GM12891 (cell line): ENCODE results near the gene XPO4. TPM values are rescaled to one million over a fixed set of nuclear protein-coding genes. Genes with fewer than 3 reads are reported as not detected.
A peak's percentile ranks its signal among the peaks of the same experiment; 100 is the strongest.
"Not testable (repeated sequence)": the region's sequence is repeated elsewhere in the genome, so short reads cannot be mapped to it uniquely, and the experiment has no call there.

Experiments
- DNase-seq: peaks from one replicate; pipeline ENCODE4 v3.0.0; 2011; ENCODE audit warnings: low spot score; ENCODE audit not compliant: insufficient read length
- FAIRE-seq: peaks from 2 replicates; lab custom pipeline; 2011; peaks lifted over from hg19 to GRCh38; lab: Jason Lieb, UNC
- PAX5 ChIP-seq: IDR thresholded peaks from 2 replicates; pipeline ENCODE4 v1.6.1; 2011; ENCODE audit warnings: low read length, moderate library complexity, mild to moderate bottlenecking; ENCODE audit not compliant: insufficient read depth, severe bottlenecking
- POLR2A ChIP-seq: IDR thresholded peaks from 2 replicates; pipeline ENCODE4 v1.6.1; 2011; ENCODE audit warnings: low read depth, low read length, control low read depth
- POLR2AphosphoS5 ChIP-seq: IDR thresholded peaks from 2 replicates; pipeline ENCODE4 v1.6.1; 2011; ENCODE audit warnings: low read depth, low read length, control low read depth
- POU2F2 ChIP-seq: IDR thresholded peaks from 2 replicates; pipeline ENCODE4 v1.6.1; 2011; ENCODE audit warnings: low read depth, mild to moderate bottlenecking, control low read depth, low read length, moderate library complexity
- SPI1 ChIP-seq: IDR thresholded peaks from 2 replicates; pipeline ENCODE4 v1.6.1; 2011; ENCODE audit warnings: low read depth, low read length, control low read depth
- TAF1 ChIP-seq: IDR thresholded peaks from 2 replicates; pipeline ENCODE4 v1.6.1; 2011; ENCODE audit warnings: low read depth, low read length, control low read depth
- polyA plus RNA-seq: library from polyadenylated mRNA; unstranded; fragments of >200 nt; gene quantifications from one replicate; pipeline ENCODE4 v1.2.1, GENCODE V29; 2012; ENCODE audit warnings: low read depth, missing spikeins, inconsistent platforms; ENCODE audit not compliant: missing spikeins

Gene XPO4
- polyA plus RNA-seq, result 5.7 TPM

DNA sequence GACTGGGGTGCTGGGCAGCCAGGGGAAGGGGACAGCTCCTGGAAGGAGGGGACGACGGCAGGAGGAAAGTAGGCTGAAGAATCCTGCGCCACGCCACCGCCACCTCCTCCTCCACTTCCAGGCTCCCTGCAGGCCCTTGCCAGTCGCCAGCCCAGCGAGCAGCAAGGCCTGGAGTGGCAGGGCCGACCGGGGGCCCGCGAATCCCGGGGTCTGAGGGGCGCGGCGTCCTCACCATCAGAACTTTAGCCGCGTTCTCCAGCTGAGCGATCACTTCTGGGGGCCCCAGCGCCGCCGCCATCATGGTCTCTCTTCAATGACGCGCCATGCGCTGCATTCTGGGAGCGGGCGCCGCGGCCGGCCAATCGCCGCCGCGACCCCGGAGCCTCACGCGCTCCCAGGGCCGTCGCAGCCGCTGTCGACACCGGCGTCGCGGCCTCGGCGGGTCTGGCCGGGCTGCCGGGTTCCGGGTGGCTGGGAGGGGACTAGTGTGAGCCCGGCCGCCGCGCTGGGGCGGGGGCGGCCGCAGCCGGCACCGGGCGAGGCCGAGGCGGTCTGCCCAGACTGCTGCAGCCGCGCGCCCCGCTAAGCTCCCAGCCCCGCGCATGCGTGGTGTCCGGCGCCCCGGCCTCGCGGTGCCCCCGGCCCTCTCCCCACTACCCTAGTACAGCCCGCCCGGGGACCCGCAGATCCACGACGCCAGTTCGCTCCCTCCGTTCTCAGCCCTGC is at the start of gene XPO4:
Gene XPO4, minus strand, starts transcription at position 309 of the 726 bp plus-strand sequence. Its CDS starts 8 bp downstream, at position 301.
- TF ChIP-seq POLR2A (peak; percentile 66), TAF1 (peak; percentile 85), SPI1 (no peak), POU2F2 (peak; percentile 15; the same call in 1 of the 2 replicates), PAX5 (no peak), POLR2AphosphoS5 (peak; percentile 29; the same call in 1 of the 2 replicates)
- DNase-seq, result peak; percentile 85
- FAIRE-seq, result peak; percentile 88

DNA sequence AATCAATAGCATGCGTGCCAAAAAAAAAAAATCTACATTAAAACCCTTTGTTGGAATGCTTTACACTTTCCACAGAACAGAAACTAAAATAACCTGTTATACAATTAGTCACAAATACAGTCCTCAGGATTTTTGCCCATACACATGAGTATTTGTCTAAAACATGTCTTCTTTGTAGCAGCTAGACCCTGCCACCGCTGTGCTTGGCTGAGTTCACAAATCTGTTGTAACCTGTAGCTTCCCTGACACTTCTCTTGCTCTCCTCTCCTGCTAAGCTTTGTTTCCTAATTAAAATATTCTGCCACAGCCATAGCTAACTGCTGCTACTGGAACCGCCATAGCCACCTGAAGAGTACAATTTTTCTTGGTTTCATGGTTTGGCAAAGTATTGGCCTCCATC is 45.5 kb upstream of the XPO4 start:
- FAIRE-seq, DNase-seq: not testable (repeated sequence)

GRCh38 chr13:20945952-20946383 is 43.4 kb upstream of the XPO4 start:
- FAIRE-seq (no peak), DNase-seq (no peak)
- peak; percentile 31 for TF ChIP-seq SPI1
- no peak for TF ChIP-seq POLR2A
- TF ChIP-seq PAX5, result no peak
- TF ChIP-seq POLR2AphosphoS5, result no peak
- no peak for TF ChIP-seq TAF1
- TF ChIP-seq POU2F2, result no peak

DNA sequence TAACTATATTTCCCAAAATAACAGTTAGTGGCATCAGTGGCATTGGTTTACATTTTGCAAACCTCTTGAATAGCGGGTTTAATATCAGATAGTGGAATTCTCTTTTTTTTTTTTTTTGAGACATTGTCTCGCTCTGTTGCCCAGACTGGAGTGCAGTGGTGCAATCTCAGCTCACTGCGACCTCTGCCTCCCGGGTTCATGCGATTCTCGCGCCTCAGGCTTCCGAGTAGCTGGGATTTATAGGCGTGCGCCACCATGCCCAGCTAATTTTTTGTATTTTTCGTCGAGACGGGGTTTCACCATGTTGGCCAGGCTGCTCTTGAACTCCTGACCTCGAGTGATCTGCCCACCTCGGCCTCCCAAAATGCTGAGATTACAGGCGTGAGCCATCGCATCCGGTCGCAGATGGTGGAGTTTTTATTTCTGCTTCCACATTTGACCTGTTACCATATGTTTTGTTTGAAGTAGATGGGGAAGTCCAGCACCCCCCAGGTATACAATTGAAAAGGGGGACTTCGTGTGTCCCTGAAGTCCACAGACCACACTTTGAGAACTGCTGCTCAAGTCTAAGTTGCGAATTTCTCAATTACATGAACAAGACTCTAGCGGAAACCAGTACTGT is 40.5 kb upstream of the XPO4 start:
- TF ChIP-seq POLR2A, result no peak
- TF ChIP-seq TAF1, result no peak
- no peak for TF ChIP-seq POU2F2
- TF ChIP-seq POLR2AphosphoS5, result no peak
- no peak for TF ChIP-seq PAX5
- TF ChIP-seq SPI1, result no peak
- FAIRE-seq, result no peak
- DNase-seq, result no peak

DNA sequence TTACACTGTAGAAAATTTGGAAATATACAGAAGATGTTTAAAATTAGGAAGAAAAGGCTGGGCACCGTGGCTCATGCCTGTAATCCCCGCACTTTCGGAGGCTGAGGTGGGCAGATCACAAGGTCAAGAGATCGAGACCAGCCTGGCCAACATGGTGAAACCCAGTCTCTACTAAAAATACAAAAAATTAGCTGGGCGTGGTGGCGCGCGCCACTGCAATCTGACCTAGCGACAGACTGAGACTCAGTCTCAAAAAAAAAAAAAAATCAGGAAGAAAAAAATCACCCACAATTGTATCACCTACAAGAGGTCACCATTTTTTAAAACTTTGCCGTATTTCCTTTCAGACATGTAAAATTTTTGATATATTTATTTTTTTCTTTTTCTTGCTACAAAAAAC is 38.0 kb upstream of the XPO4 start:
- FAIRE-seq, DNase-seq: not testable (repeated sequence)

- FAIRE-seq (no peak), DNase-seq (no peak)
- no peak for TF ChIP-seq POLR2AphosphoS5
- TF ChIP-seq PAX5, result no peak
- no peak for TF ChIP-seq POLR2A
- no peak for TF ChIP-seq TAF1
- no peak for TF ChIP-seq SPI1
- no peak for TF ChIP-seq POU2F2
These were observed 37.5 kb upstream of the XPO4 start for GRCh38 chr13:20940083-20940482.

DNA sequence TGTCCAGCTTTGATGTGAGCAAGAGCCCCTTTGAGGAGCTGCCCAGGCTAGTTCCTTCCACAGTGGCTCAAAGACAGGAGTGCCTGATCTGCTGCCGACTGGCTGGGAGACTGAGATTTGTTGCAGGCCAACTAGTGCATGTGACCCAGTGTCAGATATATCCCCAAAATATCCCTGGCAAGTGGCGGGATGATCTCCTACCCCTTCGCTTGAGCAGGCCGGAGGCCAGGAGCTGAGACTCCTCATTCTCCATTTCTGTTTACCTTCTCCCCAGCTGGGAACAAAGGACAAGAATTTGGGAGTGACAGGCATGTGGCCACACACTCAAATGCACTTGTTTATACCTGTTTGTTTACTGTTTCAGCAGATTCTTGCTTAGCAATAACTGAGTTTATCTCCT is 37.1 kb upstream of the XPO4 start:
- TF ChIP-seq POU2F2, result no peak
- no peak for TF ChIP-seq POLR2A
- no peak for TF ChIP-seq TAF1
- no peak for TF ChIP-seq SPI1
- TF ChIP-seq PAX5, result no peak
- TF ChIP-seq POLR2AphosphoS5, result no peak
- DNase-seq, result no peak

GRCh38 chr13:20938302-20938701 is 35.8 kb upstream of the XPO4 start:
- no peak for FAIRE-seq

More for the DNA sequence above, 37.1 kb upstream of the XPO4 start:
- no peak for FAIRE-seq

GRCh38 chr13:20927596-20928257 is 25.2 kb upstream of the XPO4 start:
- no peak for FAIRE-seq
- TF ChIP-seq POLR2A (no peak), SPI1 (no peak), POU2F2 (no peak), POLR2AphosphoS5 (no peak), TAF1 (no peak), PAX5 (no peak)
- DNase-seq, result no peak

More at GRCh38 chr13:20938302-20938701, 35.8 kb upstream of the XPO4 start:
- DNase-seq, result no peak
- TF ChIP-seq SPI1 (no peak), TAF1 (no peak), POLR2A (no peak), POU2F2 (no peak), PAX5 (no peak), POLR2AphosphoS5 (no peak)

DNA sequence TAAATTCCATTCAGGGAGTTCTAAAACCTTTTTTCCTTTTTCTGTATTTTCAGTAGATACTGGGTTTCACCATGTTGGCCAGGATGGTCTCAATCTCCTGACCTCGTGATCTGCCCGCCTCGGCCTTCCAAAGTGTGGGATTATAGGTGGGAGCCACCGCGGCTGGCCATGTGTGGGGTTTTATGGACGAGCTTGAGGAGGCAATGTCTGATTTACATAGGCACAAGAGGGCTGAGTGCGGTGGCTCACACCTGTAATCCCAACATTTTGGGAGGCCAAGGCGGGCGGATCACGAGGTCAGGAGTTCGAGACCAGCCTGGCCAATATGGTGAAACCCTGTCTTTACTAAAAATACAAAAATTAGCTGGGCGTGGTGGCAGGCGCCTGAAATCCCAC is 22.8 kb upstream of the XPO4 start:
- DNase-seq, FAIRE-seq: not testable (repeated sequence)
